A549 (cell line): Measurements from ENCODE around the gene ADRA2A. TPM values are rescaled to one million over a fixed set of nuclear protein-coding genes. Genes with fewer than 3 reads are reported as not detected.

ENCODE experiments used
- ATAC-seq, 2 experiments: fragments of 200-7000 bp in 1 of 2; fragments of >200 bp in 1 of 2; cut with Nextera tagmentation in 1 of 2; cut with Tn5 transposase in 1 of 2; 3 replicates each; pipeline versions ENCODE4 v1.8.0 to v1.9.1; 2018 to 2020; ENCODE audit warnings: mild to moderate bottlenecking in 1 of 2, moderate library complexity in 1 of 2
- CTCF ChIA-PET: fragments of 300-600 bp; sonication (Branson Sonifier 250); formaldehyde crosslinking; extraction: SDS; loops from one replicate; lab custom pipeline; 2021; ENCODE audit warnings: antibody characterized with exemption, inconsistent platforms; lab: Yijun Ruan, JAX
- POLR2A ChIA-PET: fragments of 350-600 bp; formaldehyde crosslinking; extraction: SDS; loops from one replicate; lab custom pipeline; 2021; ENCODE audit warnings: antibody characterized with exemption, inconsistent platforms; lab: Yijun Ruan, JAX
- DNase-seq, 2 experiments: peaks; one replicate each; pipeline versions ENCODE4 v3.0.0 to v3.0.0-alpha.2; 2011 to 2016; ENCODE audit warnings: low read depth in 1 of 2, low spot score in 1 of 2
- FAIRE-seq: peaks from 2 replicates; lab custom pipeline; 2011; peaks lifted over from hg19 to GRCh38; lab: Jason Lieb, UNC
- H3K27ac ChIP-seq, 2 experiments: fragments of >200 bp; sonication (Bioruptor Twin); formaldehyde crosslinking; 3 replicates each; pipeline ENCODE4 v1.5.1; 2016 to 2017
- H3K4me1 ChIP-seq: fragments of >200 bp; sonication (Bioruptor Twin); formaldehyde crosslinking; 3 replicates; pipeline ENCODE4 v1.6.1; 2016
- H3K4me2 ChIP-seq: fragments of >200 bp; sonication (Bioruptor Twin); formaldehyde crosslinking; 3 replicates; pipeline ENCODE4 v1.6.1; 2016
- H3K4me3 ChIP-seq: fragments of >200 bp; sonication (Bioruptor Twin); formaldehyde crosslinking; 3 replicates; pipeline ENCODE4 v1.5.1; 2016
- H3K9me3 ChIP-seq: fragments of >200 bp; sonication (Bioruptor Twin); formaldehyde crosslinking; 3 replicates; pipeline ENCODE4 v1.6.1; 2016
- CBX8 ChIP-seq: fragments of 200-600 bp; sonication (generic); IDR thresholded peaks from 2 replicates; pipeline ENCODE4 v1.6.1; 2016
- CEBPB ChIP-seq, 2 experiments: fragments of >200 bp in 1 of 2; sonication (Bioruptor Twin) in 1 of 2; formaldehyde crosslinking in 1 of 2; IDR thresholded peaks; 2 replicates each; pipeline ENCODE4 v1.6.1; 2012 to 2016
- CHD2 ChIP-seq: fragments of 150-350 bp; IDR thresholded peaks from 2 replicates; pipeline ENCODE4 v1.6.1; 2014; ENCODE audit warnings: low read length; ENCODE audit not compliant: partially characterized antibody
- CHD4 ChIP-seq: fragments of 200-600 bp; sonication (generic); IDR thresholded peaks from 2 replicates; pipeline ENCODE4 v1.6.1; 2016; ENCODE audit warnings: antibody characterized with exemption, mild to moderate bottlenecking, borderline replicate concordance
- CTCF ChIP-seq: fragments of >200 bp; sonication (Bioruptor Twin); formaldehyde crosslinking; IDR thresholded peaks from 3 replicates; pipeline ENCODE4 v1.5.1; 2016
- ESRRA ChIP-seq: fragments of 150-350 bp; IDR thresholded peaks from 2 replicates; pipeline ENCODE4 v1.6.1; 2014; ENCODE audit warnings: mild to moderate bottlenecking, low read length, borderline replicate concordance
- FOXS1 ChIP-seq: fragments of 250-450 bp; sonication (Bioruptor Pico); IDR thresholded peaks from 2 replicates; pipeline ENCODE4 v1.5.0; 2020; ENCODE audit warnings: mild to moderate bottlenecking, moderate library complexity
- HDAC2 ChIP-seq: fragments of 200-600 bp; sonication (generic); IDR thresholded peaks from 2 replicates; pipeline ENCODE4 v1.6.1; 2016
- HMGXB4 ChIP-seq: fragments of 250-450 bp; sonication (Bioruptor Pico); IDR thresholded peaks from 2 replicates; pipeline ENCODE4 v1.5.0; 2021; ENCODE audit warnings: mild to moderate bottlenecking, moderate library complexity, borderline replicate concordance
- HOXB13 ChIP-seq: fragments of 250-450 bp; sonication (Bioruptor Pico); IDR thresholded peaks from 2 replicates; pipeline ENCODE4 v1.5.0; 2020; ENCODE audit warnings: low read depth, mild to moderate bottlenecking, moderate library complexity
- KDM5A ChIP-seq: fragments of 200-600 bp; sonication (generic); IDR thresholded peaks from 2 replicates; pipeline ENCODE4 v1.6.1; 2016; ENCODE audit warnings: antibody characterized with exemption, mild to moderate bottlenecking
- MAFK ChIP-seq: fragments of 450-650 bp; IDR thresholded peaks from 2 replicates; pipeline ENCODE4 v1.6.1; 2014; ENCODE audit not compliant: partially characterized antibody
- MAZ ChIP-seq: fragments of 150-350 bp; IDR thresholded peaks from 2 replicates; pipeline ENCODE4 v1.6.1; 2014; ENCODE audit warnings: antibody characterized with exemption, low read depth, low read length, borderline replicate concordance
- NFE2L2 ChIP-seq: fragments of 150-350 bp; conservative IDR thresholded peaks from 2 replicates; pipeline ENCODE4 v1.6.1; 2014; ENCODE audit warnings: low read length
- POLR2A ChIP-seq: IDR thresholded peaks from 2 replicates; pipeline ENCODE4 v1.6.1; 2012; ENCODE audit warnings: mild to moderate bottlenecking, low read length
- RAD21 ChIP-seq, 2 experiments: fragments of >200 bp in 1 of 2; sonication (Bioruptor Twin) in 1 of 2; formaldehyde crosslinking in 1 of 2; IDR thresholded peaks in 1 of 2; conservative IDR thresholded peaks in 1 of 2; 2 replicates in 1 of 2; 3 replicates in 1 of 2; pipeline ENCODE4 v1.6.1; 2012 to 2018; ENCODE audit warnings: inconsistent platforms in 1 of 2
- REST ChIP-seq: fragments of 200-600 bp; sonication (generic); IDR thresholded peaks from 2 replicates; pipeline ENCODE4 v1.6.1; 2016; ENCODE audit warnings: antibody characterized with exemption, mild to moderate bottlenecking, moderate library complexity
- SMC3 ChIP-seq: fragments of >200 bp; sonication (Bioruptor Twin); formaldehyde crosslinking; IDR thresholded peaks from 3 replicates; pipeline ENCODE4 v1.6.1; 2018; ENCODE audit warnings: inconsistent platforms
- ZC3H11A ChIP-seq: fragments of 450-650 bp; IDR thresholded peaks from 2 replicates; pipeline ENCODE4 v1.6.1; 2014; ENCODE audit warnings: antibody characterized with exemption, mild to moderate bottlenecking
- ZFP36 ChIP-seq: fragments of 450-650 bp; IDR thresholded peaks from 2 replicates; pipeline ENCODE4 v1.6.1; 2014; ENCODE audit warnings: borderline replicate concordance; ENCODE audit not compliant: partially characterized antibody
- ZSCAN20 ChIP-seq: fragments of 250-450 bp; sonication (Bioruptor Pico); IDR thresholded peaks from 2 replicates; pipeline ENCODE4 v1.8.0; 2022; ENCODE audit warnings: mild to moderate bottlenecking, moderate library complexity
- WGBS: methylation state at CpG from one replicate; pipeline ENCODE4 v1.1.6; 2017; ENCODE audit errors: missing lambda C conversion rate; 5-methylcytosine and 5-hydroxymethylcytosine counted together
- polyA plus RNA-seq, 4 experiments: library from polyadenylated mRNA; depleted of rRNA in 3 of 4; stranded (reverse); fragments of >200 nt; fragmentation: RNase III in 1 of 4; extraction: RNeasy Plus Mini Kit Qiagen cat#74134 plus additional on column Dnase treatment in 1 of 4; gene quantifications; 2 replicates in 3 of 4; 3 replicates in 1 of 4; pipeline ENCODE4 v1.2.3, GENCODE V29; 2011 to 2017

ADRA2A gene
- polyA plus RNA-seq, 2 of the 4 experiments (the other 2 are of a cell fraction) = not detected

GRCh38 chr10:111075577-111076185 is 1.1 kb upstream of the ADRA2A start:
- POLR2A ChIA-PET = no interaction called here
- ATAC-seq (peak; percentile 11 to 35; a peak in 4 of 6 replicates), FAIRE-seq (no peak), DNase-seq (no peak)
- peak overlapping the region; percentile 61 for H3K4me3 ChIP-seq
- TF ChIP-seq KDM5A (no peak), POLR2A (0 out of 2 replicates have a peak, but pooled peaks have one; percentile 10), ZC3H11A (no peak), CBX8 (no peak)
- no peaks in the 10 kb centered on the region for H3K9me3 ChIP-seq
- H3K27ac ChIP-seq = no peak overlapping the region
- H3K4me1 ChIP-seq = 0 out of 3 replicates have a peak, but pooled peaks cover 4% of the 10 kb centered on the region
- 36% methylated on average over 17 of the region's 18 CpGs for WGBS
- H3K4me2 ChIP-seq = peak overlapping the region; percentile 99
- CTCF ChIA-PET = interaction anchor here (0.6 to 3.5 kb wide), 33 partner anchors 10 to 1232 kb away, joined by 3 to 26 read pairs (median 4); no protein-coding TSS in a partner anchor

- DNase-seq = peak; percentile 58 to 71
- 0 out of 3 replicates have a peak, but pooled peaks cover 4% of the 10 kb centered on the region for H3K4me1 ChIP-seq
- H3K27ac ChIP-seq = peak overlapping the region in 1 of 2 experiments; percentile 20; a peak in 2 of 6 replicates
- POLR2A ChIA-PET = interaction anchor here (1.5 kb wide), 1 partner anchor 157 kb away, joined by 4 read pairs; the partner anchor contains the start of genes BBIP1 and SHOC2
- H3K9me3 ChIP-seq = no peaks in the 10 kb centered on the region
- CTCF ChIA-PET = interaction anchor here (0.5 to 3.5 kb wide), 39 partner anchors 9 to 1232 kb away, joined by 3 to 26 read pairs (median 3); no protein-coding TSS in a partner anchor
- 2% methylated on average over 29 of the region's 39 CpGs for WGBS
- peak overlapping the region; percentile 61 for H3K4me3 ChIP-seq
- FAIRE-seq = no peak
- peak; percentile 78 for TF ChIP-seq CTCF
- TF ChIP-seq RAD21 (conservative IDR thresholded peaks at IDR 0.05 in 1 of 2, IDR thresholded peaks at IDR 0.05 in 1 of 2) = peak; percentile 73 to 89
- TF ChIP-seq REST = peak; percentile 32; the same call in 1 of the 2 replicates
- TF ChIP-seq HDAC2 = no peak
- no peak for TF ChIP-seq FOXS1
- peak; percentile 78 for TF ChIP-seq SMC3
- no peak for TF ChIP-seq ZFP36
- peak overlapping the region; percentile 99 for H3K4me2 ChIP-seq
- ATAC-seq = peak; percentile 86 to 94
Measured at GRCh38 chr10:111076191-111076681, 593 bp upstream of the ADRA2A start.

GRCh38 chr10:111077479-111077784 is 603 bp downstream of the ADRA2A start:
- Histone ChIP-seq H3K27ac (no peak overlapping the region), H3K4me1 (0 out of 3 replicates have a peak, but pooled peaks cover 4% of the 10 kb centered on the region), H3K4me3 (peak overlapping the region; percentile 61), H3K4me2 (peak overlapping the region; percentile 99), H3K9me3 (no peaks in the 10 kb centered on the region)
- FAIRE-seq (no peak), ATAC-seq (no peak), DNase-seq (no peak)
- ChIA-PET CTCF (interaction anchor here (1.3 to 3.3 kb wide), 8 partner anchors 10 to 1060 kb away, joined by 3 to 23 read pairs (median 9); no protein-coding TSS in a partner anchor), POLR2A (interaction anchor here (1.5 kb wide), 1 partner anchor 158 kb away, joined by 4 read pairs; the partner anchor contains the start of genes BBIP1 and SHOC2)
- WGBS = 27% methylated on average over 14 of the region's 15 CpGs
- TF ChIP-seq CTCF (no peak), CBX8 (no peak), CEBPB (IDR thresholded peaks at IDR 0.05) (no peak), ZSCAN20 (CRISPR knock-in tag) (no peak), FOXS1 (no peak), KDM5A (no peak), CHD2 (no peak), POLR2A (no peak), HOXB13 (CRISPR knock-in tag) (no peak), SMC3 (no peak), ESRRA (no peak), MAFK (no peak), MAZ (no peak), NFE2L2 (no peak), HMGXB4 (CRISPR knock-in tag) (no peak), CHD4 (no peak)
